ENCODE data around the gene CD96. TPM values are rescaled to one million over a fixed set of nuclear protein-coding genes. Genes with fewer than 3 reads are reported as not detected.

Gene CD96
- total RNA-seq, 1 experiment from 2014 or later: not detected

- Mint-ChIP-seq H3K27ac (no peak overlapping the region), H3K36me3 (ENCODE audit: insufficient read depth in 1 of 3, low read depth in 3 of 3) (peaks cover 0 to under 1% (median 0%) of the 10 kb centered on the region in 3 experiments; a peak in 1 of 7 replicates), H3K9me3 (peaks cover 6 to 7% of the 10 kb centered on the region in 2 experiments; a peak in 4 of 5 replicates), H3K4me1 (no peaks in the 10 kb centered on the region), H3K4me3 (no peak overlapping the region), H3K27me3 (ENCODE audit: low read depth) (no peaks in the 10 kb centered on the region)
- TF ChIP-seq CTCF (conservative IDR thresholded peaks at IDR 0.05): no peak
- no peaks in the 10 kb centered on the region for H3K4me1 ChIP-seq (ENCODE audit: insufficient read depth, low read length)
- H4K91ac ChIP-seq (ENCODE audit: insufficient read length, low read depth, low read length): no peak overlapping the region
- no peak overlapping the region for H3K27ac ChIP-seq (ENCODE audit: insufficient read length, low read depth, low read length)
- H2BK5ac ChIP-seq (ENCODE audit: insufficient read length, low read length): no peak overlapping the region
- H4K20me1 ChIP-seq (ENCODE audit: control insufficient read depth, insufficient read depth, insufficient read length): no peaks in the 10 kb centered on the region
- no peaks in the 10 kb centered on the region for H3K79me2 ChIP-seq (ENCODE audit: insufficient read depth, low read length)
- H3K4ac ChIP-seq (ENCODE audit: low read depth, low read length): no peak overlapping the region
- no peak overlapping the region for H3K4me2 ChIP-seq (ENCODE audit: insufficient read depth, insufficient read length, low read length)
- DNase-seq: no peak
- WGBS (ENCODE audit: extremely low coverage, insufficient read length, low lambda C conversion rate): no CpG with 5 or more reads among the region's 3 CpGs
- H3K79me1 ChIP-seq (ENCODE audit: insufficient read depth, low read depth, low read length, poor library complexity, severe bottlenecking): no peaks in the 10 kb centered on the region
- no peak overlapping the region for H3T11ph ChIP-seq (ENCODE audit: low read length)
- no peak overlapping the region for H2BK12ac ChIP-seq (ENCODE audit: insufficient read length, low read depth, low read length)
- H2BK15ac ChIP-seq (ENCODE audit: low read depth, low read length): no peak overlapping the region
- H3K18ac ChIP-seq (ENCODE audit: insufficient read length, low read depth, low read length): no peak overlapping the region
- no peaks in the 10 kb centered on the region for H3K27me3 ChIP-seq (ENCODE audit: insufficient read depth, low read length)
- H2AFZ ChIP-seq (ENCODE audit: low read length): no peak overlapping the region
- no peak overlapping the region for H2BK120ac ChIP-seq (ENCODE audit: low read depth, low read length, poor library complexity, severe bottlenecking)
- no peak overlapping the region for H3K9ac ChIP-seq (ENCODE audit: extremely low read depth, insufficient read length, low read length)
- no peak overlapping the region for H3K23ac ChIP-seq (ENCODE audit: insufficient read length, low read depth, low read length)
- H2BK20ac ChIP-seq (ENCODE audit: low read depth, low read length, poor library complexity, severe bottlenecking): no peak overlapping the region
- H3K56ac ChIP-seq (ENCODE audit: insufficient read length, low read depth, low read length): no peak overlapping the region
- no peaks in the 10 kb centered on the region for H3K9me3 ChIP-seq (ENCODE audit: control insufficient read depth, low read depth, low read length)
- H4K5ac ChIP-seq (ENCODE audit: insufficient read length, low read depth, low read length): no peak overlapping the region
- no peak overlapping the region for H4K8ac ChIP-seq (replicated peaks; ENCODE audit: insufficient read length, low read depth, low read length)
- H3K23me2 ChIP-seq (ENCODE audit: insufficient read length, low read depth, low read length, poor library complexity, severe bottlenecking): no peaks in the 10 kb centered on the region
- no peak overlapping the region for H3K14ac ChIP-seq (ENCODE audit: insufficient read depth, low read length)
- H2AK5ac ChIP-seq (ENCODE audit: insufficient read length, low read length): no peak overlapping the region
Measured at GRCh38 chr3:111591555-111591954, 49.6 kb downstream of the CD96 start.
